ENCODE data around the gene PTPRG.

Gene PTPRG

DNA sequence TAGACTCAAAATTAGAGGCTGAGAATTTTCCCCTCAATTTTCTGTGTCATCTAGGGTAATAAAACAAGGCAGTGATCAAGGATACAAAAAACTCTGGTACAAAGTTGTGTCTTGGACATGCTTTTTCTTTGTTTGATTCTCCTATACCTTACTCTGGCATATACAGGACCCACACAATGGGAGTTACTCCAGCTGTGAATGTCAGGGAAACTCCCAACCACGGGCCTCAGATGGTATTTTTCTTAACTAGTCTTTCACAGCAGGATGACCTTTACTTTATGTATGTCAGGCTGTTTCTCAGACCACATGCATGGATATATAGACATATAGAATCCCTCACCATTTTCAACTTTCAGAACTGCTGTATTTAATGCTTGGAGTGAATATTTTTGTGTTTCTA lies 770.6 kb downstream of the PTPRG start:
- no peak for DNase-seq

DNA sequence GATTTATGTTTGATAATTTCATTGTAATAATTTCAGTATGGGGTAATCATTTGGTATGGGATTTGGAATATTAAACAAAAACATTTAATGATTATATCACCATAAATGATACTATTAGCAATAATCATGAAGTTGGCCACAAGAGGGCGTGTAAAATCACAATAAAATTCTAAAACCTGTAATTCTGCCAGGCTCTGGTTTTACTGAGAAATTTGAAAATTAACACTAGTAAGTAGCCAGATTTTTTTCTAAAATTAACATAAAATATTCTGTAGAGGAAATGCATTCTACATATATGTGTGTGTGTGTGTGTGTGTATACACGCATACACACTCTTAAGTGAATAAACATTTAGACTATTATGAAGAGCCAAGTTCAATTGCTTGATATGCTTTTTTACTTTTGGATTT lies 771.5 kb downstream of the PTPRG start:
- DNase-seq = no peak

DNA sequence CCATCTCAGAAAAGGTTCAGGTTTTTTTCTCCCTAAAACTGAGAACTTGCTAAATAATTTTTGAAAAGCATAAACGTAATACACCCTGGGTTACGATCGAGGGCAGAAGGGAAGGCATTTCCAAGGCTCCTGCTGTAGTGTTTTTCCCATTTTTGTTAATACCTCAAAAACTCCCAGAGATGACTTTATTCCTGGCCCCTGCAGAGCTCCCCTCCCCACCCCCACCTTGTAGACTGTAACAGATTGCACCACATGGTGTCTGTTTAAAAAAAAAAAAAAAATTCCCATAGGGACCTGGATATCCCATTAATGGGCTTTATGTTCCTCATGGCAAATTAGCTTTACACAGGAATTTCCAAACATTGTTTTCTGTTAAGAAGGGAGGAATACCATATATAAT lies 773.8 kb downstream of the PTPRG start:
- DNase-seq = no peak

DNA sequence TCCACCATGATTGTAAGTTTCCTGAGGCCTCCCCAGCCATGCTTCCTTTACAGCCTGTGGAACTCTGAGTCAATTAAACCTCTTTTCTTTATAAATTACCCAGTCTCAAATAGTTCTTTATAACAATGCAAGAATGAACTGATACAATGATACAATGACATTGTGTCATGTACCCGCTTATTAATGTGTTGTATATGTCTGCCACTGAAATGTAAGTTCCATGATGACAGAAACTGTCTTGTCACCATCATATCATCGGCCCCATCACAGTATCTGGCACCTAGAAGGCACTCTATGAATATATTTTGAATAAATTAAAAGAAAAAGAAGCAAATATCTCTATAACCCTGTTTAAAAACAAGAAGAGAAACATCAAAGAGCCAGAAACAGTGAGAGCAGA lies 782.4 kb downstream of the PTPRG start:
- DNase-seq = no peak

Data from activated naive CD4-positive, alpha-beta T cell treated with Interleukin-2 at 50 U/mL for 16 hours (primary cell).